HepG2 (cell line): ENCODE data around the gene SHLD1. TPM values are rescaled to one million over a fixed set of nuclear protein-coding genes. Genes with fewer than 3 reads are reported as not detected.

ENCODE experiments used
- ATAC-seq: fragments of 200-7000 bp; cut with Tn5 transposase; 3 replicates; pipeline ENCODE4 v1.9.1; 2020; ENCODE audit warnings: mild to moderate bottlenecking, moderate library complexity
- BruUV-seq: library from RNA; stranded (reverse); fragments of 400-500 nt; replicated peaks from 2 replicates; lab custom pipeline; 2021; lab: Mats Ljungman, UMichigan
- CTCF ChIA-PET: fragments of 300-600 bp; formaldehyde crosslinking; extraction: SDS; loops from one replicate; lab custom pipeline; 2021; ENCODE audit warnings: low total read pairs, inconsistent platforms, low intra/inter-chr PET ratio; lab: Yijun Ruan, JAX
- POLR2A ChIA-PET: fragments of 350-600 bp; sonication (Branson Sonifier 250); formaldehyde crosslinking; loops from one replicate; lab custom pipeline; 2020; ENCODE audit warnings: antibody characterized with exemption, inconsistent platforms; lab: Yijun Ruan, JAX
- DNase-seq: peaks from one replicate; pipeline ENCODE4 v3.0.0-alpha.2; 2015; ENCODE audit warnings: low spot score
- FAIRE-seq: peaks from 3 replicates; lab custom pipeline; 2011; peaks lifted over from hg19 to GRCh38; lab: Jason Lieb, UNC
- H2AFZ ChIP-seq: one replicate; pipeline ENCODE4 v1.6.1; 2011; ENCODE audit warnings: low read length, inconsistent platforms
- H3K27ac ChIP-seq: fragments of 300-600 bp; 3 replicates; pipeline ENCODE4 v1.8.0; 2011; ENCODE audit warnings: mixed run types, mild to moderate bottlenecking, mixed read lengths, low read length, inconsistent platforms; ENCODE audit not compliant: insufficient read depth; ENCODE audit errors: extremely low read length
- H3K27me3 ChIP-seq, 2 experiments: fragments of 200-600 bp in 1 of 2; 2 replicates in 1 of 2; 3 replicates in 1 of 2; pipeline versions ENCODE4 v1.6.0 to v1.8.0; 2011; ENCODE audit warnings: low read length in 2 of 2, mild to moderate bottlenecking in 2 of 2, moderate library complexity in 2 of 2, inconsistent platforms in 1 of 2; ENCODE audit not compliant: insufficient read depth in 2 of 2, control insufficient read depth in 1 of 2
- H3K36me3 ChIP-seq, 2 experiments: fragments of 200-600 bp in 1 of 2; replicated peaks in 1 of 2; 2 replicates in 1 of 2; 3 replicates in 1 of 2; pipeline versions ENCODE4 v1.5.1 to v1.8.0; 2011; ENCODE audit warnings: low read length in 2 of 2, inconsistent platforms in 1 of 2; ENCODE audit not compliant: insufficient read depth in 2 of 2, control insufficient read depth in 1 of 2
- H3K4me1 ChIP-seq: 2 replicates; pipeline ENCODE4 v1.5.1; 2012; ENCODE audit warnings: low read length, inconsistent platforms; ENCODE audit not compliant: insufficient read depth
- H3K4me2 ChIP-seq: 2 replicates; pipeline ENCODE4 v1.6.0; 2011; ENCODE audit warnings: low read depth, low read length, inconsistent platforms
- H3K4me3 ChIP-seq, 3 experiments: fragments of 200-600 bp in 1 of 3; sonication (generic), shearing (Covaris generic) in 1 of 3; replicated peaks in 1 of 3; 2 replicates each; pipeline ENCODE4 v1.5.1; 2011 to 2016; ENCODE audit warnings: low read length in 3 of 3, inconsistent platforms in 2 of 3, low read depth in 2 of 3, mild to moderate bottlenecking in 2 of 3, control low read depth in 1 of 3, mixed read lengths in 1 of 3; ENCODE audit not compliant: insufficient read depth in 1 of 3
- H3K79me2 ChIP-seq: one replicate; pipeline ENCODE4 v1.6.1; 2011; ENCODE audit warnings: low read length, inconsistent platforms; ENCODE audit not compliant: insufficient read depth
- H3K9ac ChIP-seq: 2 replicates; pipeline ENCODE4 v1.6.0; 2011; ENCODE audit warnings: mild to moderate bottlenecking, low read depth, low read length, inconsistent platforms; ENCODE audit not compliant: insufficient read depth
- H3K9me3 ChIP-seq: 2 replicates; pipeline ENCODE4 v1.5.1; 2012; ENCODE audit warnings: mild to moderate bottlenecking, low read length
- H4K20me1 ChIP-seq: 2 replicates; pipeline ENCODE4 v1.6.0; 2011; ENCODE audit warnings: inconsistent platforms, mild to moderate bottlenecking, low read length, moderate library complexity; ENCODE audit not compliant: insufficient read depth
- FOXK2 ChIP-seq: fragments of 450-650 bp; IDR thresholded peaks from 2 replicates; pipeline ENCODE4 v1.6.1; 2016
- MBD4 ChIP-seq: IDR thresholded peaks from 2 replicates; pipeline ENCODE4 v1.6.1; 2012; ENCODE audit warnings: low read length, inconsistent platforms, borderline replicate concordance
- ONECUT2 ChIP-seq: sonication (generic); formaldehyde crosslinking; IDR thresholded peaks from 2 replicates; pipeline ENCODE4 v1.4.0; 2020; ENCODE audit warnings: missing genetic modification reagents
- SIX4 ChIP-seq: sonication (generic); formaldehyde crosslinking; IDR thresholded peaks from 2 replicates; pipeline ENCODE4 v1.4.0; 2020; ENCODE audit warnings: missing genetic modification reagents
- TRIM22 ChIP-seq: fragments of 450-650 bp; IDR thresholded peaks from 2 replicates; pipeline ENCODE4 v1.6.1; 2017
- ZNF263 ChIP-seq: sonication (generic); formaldehyde crosslinking; IDR thresholded peaks from 2 replicates; pipeline ENCODE4 v1.4.0; 2020; ENCODE audit warnings: missing genetic modification reagents
- ZNF337 ChIP-seq: sonication (generic); formaldehyde crosslinking; IDR thresholded peaks from 2 replicates; pipeline ENCODE4 v1.5.1; 2020; ENCODE audit warnings: missing genetic modification reagents, low read depth, mild to moderate bottlenecking, borderline replicate concordance
- ZNF431 ChIP-seq: sonication (generic); formaldehyde crosslinking; IDR thresholded peaks from 2 replicates; pipeline ENCODE4 v1.9.0; 2022; ENCODE audit warnings: missing genetic modification reagents, low read depth, mild to moderate bottlenecking, borderline replicate concordance
- ZNF75D ChIP-seq: sonication (generic); formaldehyde crosslinking; IDR thresholded peaks from 2 replicates; pipeline ENCODE4 v1.8.1; 2023; ENCODE audit warnings: missing genetic modification reagents, mild to moderate bottlenecking, borderline replicate concordance
- ZSCAN29 ChIP-seq: sonication (generic); formaldehyde crosslinking; conservative IDR thresholded peaks from 2 replicates; pipeline ENCODE4 v1.4.0; 2020; ENCODE audit warnings: mild to moderate bottlenecking, missing genetic modification reagents
- WGBS: methylation state at CpG from one replicate; pipeline ENCODE4 v1.1.6; 2017; ENCODE audit warnings: low lambda C conversion rate; 5-methylcytosine and 5-hydroxymethylcytosine counted together
- in situ Hi-C: cut with HindIII; loops from 2 replicates; pipeline ENCODE4 v1.10.0; 2017; ENCODE audit warnings: low pct_unique_long_range_greater_than_20kb; ENCODE audit not compliant: extremely low pct_ligation_motif_present
- intact Hi-C: fragments of 100-400 bp; cut with micrococcal nuclease; formaldehyde crosslinking; loops from one replicate; pipeline ENCODE4 v1.10.0; 2022; ENCODE audit not compliant: unreplicated experiment
- polyA plus RNA-seq, 8 experiments: library from polyadenylated mRNA; depleted of rRNA in 3 of 8; stranded (reverse) in 7 of 8; unstranded in 1 of 8; fragments of >200 nt; fragmentation: Illumina TruSeq in 4 of 8; extraction: Trizol in 4 of 8; gene quantifications; 2 replicates each; pipeline versions ENCODE4 v1.2.1 to v1.2.3, GENCODE V29; 2011 to 2016; ENCODE audit warnings: low read depth in 4 of 8, missing spikeins in 1 of 8, mixed read lengths in 1 of 8; ENCODE audit not compliant: insufficient read depth in 1 of 8
- total RNA-seq, 5 experiments: library from RNA; depleted of rRNA; stranded (reverse); fragments of >200 nt; fragmentation: Illumina TruSeq; extraction: Trizol; gene quantifications; 2 replicates each; pipeline ENCODE4 v1.2.3, GENCODE V29; 2016; ENCODE audit warnings: low read depth in 1 of 5

Gene SHLD1
- total and polyA plus RNA-seq, 2 of the 13 experiments (the other 11 are each of a cell fraction or from before 2014, with no cell fraction given) = 8.9 to 10.0 TPM

- CTCF ChIA-PET = no interaction called here
- no peaks in the 10 kb centered on the region for H3K9me3 ChIP-seq
- H3K4me3 ChIP-seq = no peak overlapping the region
- no peak overlapping the region for H3K27ac ChIP-seq
- DNase-seq = no peak
- no peaks in the 10 kb centered on the region for H4K20me1 ChIP-seq
- WGBS = 92% methylated on average over 3 of the region's 3 CpGs
- H3K9ac ChIP-seq = no peak overlapping the region
- no peaks in the 10 kb centered on the region for H3K4me1 ChIP-seq
- in situ Hi-C loops (no loop called here), intact Hi-C loops (no loop called here)
- H3K4me2 ChIP-seq = no peak overlapping the region
- no peaks in the 10 kb centered on the region for H3K27me3 ChIP-seq
- no peak overlapping the region for H2AFZ ChIP-seq
- no peaks in the 10 kb centered on the region for H3K79me2 ChIP-seq
- TF ChIP-seq ZNF431 = no peak
- no peak for TF ChIP-seq ZNF337 (CRISPR knock-in tag)
- TF ChIP-seq ONECUT2 (CRISPR knock-in tag) = no peak
- TF ChIP-seq ZNF75D (CRISPR knock-in tag) = no peak
- no peak for TF ChIP-seq ZSCAN29 (CRISPR knock-in tag)
- no peak for TF ChIP-seq TRIM22
- no peak for TF ChIP-seq ZNF263 (CRISPR knock-in tag)
- TF ChIP-seq SIX4 = no peak
- no peak for TF ChIP-seq MBD4
- TF ChIP-seq FOXK2 = no peak
- BruUV-seq = no TSS peak
- no peak for FAIRE-seq
- ATAC-seq = peak; percentile 44; the same call in 1 of the 3 replicates
- H3K36me3 ChIP-seq = peaks cover 2 to 4% of the 10 kb centered on the region in 2 experiments; a peak in 2 of 5 replicates
- POLR2A ChIA-PET = no interaction called here
Observed at GRCh38 chr20:5757949-5758348, 7.7 kb downstream of the SHLD1 start.
